Thymus (tissue), 11 donors: ENCODE measurements around the gene LCLAT1. TPM values are rescaled to one million over a fixed set of nuclear protein-coding genes. Genes with fewer than 3 reads are reported as not detected.

ENCODE experiments used
- DNase-seq, 9 donors: peaks; one replicate each; pipeline ENCODE4 v3.0.0-alpha.2; 2013; ENCODE audit warnings: low spot score in 9 of 9, low read depth in 6 of 9, missing footprints in 1 of 9
- H3K27ac ChIP-seq, 2 donors: one replicate each; pipeline ENCODE4 v1.5.1; 2013; ENCODE audit warnings: control low read depth in 1 of 2, low read depth in 1 of 2, low read length in 1 of 2, mild to moderate bottlenecking in 1 of 2, moderate library complexity in 1 of 2
- H3K27me3 ChIP-seq, 2 donors: one replicate each; pipeline ENCODE4 v1.5.1; 2013; ENCODE audit warnings: low read length in 1 of 2; ENCODE audit not compliant: control insufficient read depth in 2 of 2, insufficient read depth in 1 of 2
- H3K36me3 ChIP-seq, 2 donors: one replicate each; pipeline ENCODE4 v1.5.1; 2013; ENCODE audit warnings: low read length in 1 of 2, mild to moderate bottlenecking in 1 of 2, moderate library complexity in 1 of 2; ENCODE audit not compliant: control insufficient read depth in 2 of 2, insufficient read depth in 2 of 2
- H3K4me1 ChIP-seq, 2 donors: one replicate each; pipeline ENCODE4 v1.5.1; 2013; ENCODE audit warnings: low read length in 2 of 2; ENCODE audit not compliant: control insufficient read depth in 2 of 2, insufficient read depth in 2 of 2
- H3K4me3 ChIP-seq, 2 donors: one replicate each; pipeline ENCODE4 v1.5.1; 2013; ENCODE audit warnings: low read length in 2 of 2, control low read depth in 1 of 2, mild to moderate bottlenecking in 1 of 2
- H3K9me3 ChIP-seq, 2 donors: one replicate each; pipeline ENCODE4 v1.5.1; 2013; ENCODE audit warnings: low read length in 1 of 2, mild to moderate bottlenecking in 1 of 2; ENCODE audit not compliant: control insufficient read depth in 2 of 2, insufficient read depth in 1 of 2
- WGBS: extraction: QIAGEN DNeasy Blood & Tissue Kit; methylation state at CpG from one replicate; pipeline ENCODE4 v1.1.7; 2013; 5-methylcytosine and 5-hydroxymethylcytosine counted together
- polyA plus RNA-seq: library from polyadenylated mRNA; stranded (reverse); fragments of 200-250 nt; gene quantifications from one replicate; pipeline ENCODE4 v1.2.3, GENCODE V29; 2013
- total RNA-seq: library from RNA; stranded (reverse); fragments of 120-200 nt; gene quantifications from one replicate; pipeline ENCODE4 v1.2.4, GENCODE V29; 2013
- donor health status: healthy.

Gene LCLAT1
- total and polyA plus RNA-seq, 2 donors, result 5.0 to 12.9 TPM

GRCh38 chr2:30691948-30692828 lies 245.1 kb downstream of the LCLAT1 start:
- 94% methylated on average over 16 of the region's 16 CpGs for WGBS
- no peak for DNase-seq
- H3K4me3 ChIP-seq, result no peak overlapping the region
- no peaks in the 10 kb centered on the region for H3K36me3 ChIP-seq
- peaks cover 0 to 2% of the 10 kb centered on the region in 2 donors for H3K27me3 ChIP-seq
- no peak overlapping the region for H3K27ac ChIP-seq
- H3K9me3 ChIP-seq, result peaks cover 0 to under 1% of the 10 kb centered on the region in 2 donors
- H3K4me1 ChIP-seq, result no peaks in the 10 kb centered on the region

- Histone ChIP-seq H3K4me1 (no peaks in the 10 kb centered on the region), H3K36me3 (no peaks in the 10 kb centered on the region), H3K27me3 (peaks cover 0 to 2% of the 10 kb centered on the region in 2 donors), H3K9me3 (peaks cover 0 to 3% of the 10 kb centered on the region in 2 donors), H3K27ac (no peak overlapping the region), H3K4me3 (no peak overlapping the region)
- no peak for DNase-seq
- WGBS, result 95% methylated on average over 7 of the region's 7 CpGs
Measured at GRCh38 chr2:30692829-30693275, 245.8 kb downstream of the LCLAT1 start.

Other genes starting within 250 kb of the LCLAT1 start
- gene LBH, start 215.7 kb upstream of the LCLAT1 start, total RNA-seq, result 149 TPM
- gene LBH, start 215.7 kb upstream of the LCLAT1 start, polyA plus RNA-seq, result 88.9 TPM